Body of pancreas (tissue), 4 donors: ENCODE data around the gene CPNE5. TPM values are rescaled to one million over a fixed set of nuclear protein-coding genes. Genes with fewer than 3 reads are reported as not detected.

ENCODE experiments used
- ATAC-seq: fragments of 150-250 bp; one replicate; pipeline ENCODE4 v1.9.1; 2016
- DNase-seq, 4 donors: peaks; one replicate each; pipeline ENCODE4 v3.0.0-alpha.2; 2019
- H3K27ac ChIP-seq, 4 donors: fragments of 200-600 bp; sonication (generic); 1 replicate in 3 of 4; 2 replicates in 1 of 4; pipeline versions ENCODE4 v1.5.1 to v1.6.1; 2016 to 2019; ENCODE audit warnings: mild to moderate bottlenecking in 1 of 4, mixed read lengths in 1 of 4, moderate library complexity in 1 of 4
- H3K27me3 ChIP-seq, 2 donors: fragments of 200-600 bp; sonication (generic); one replicate each; pipeline ENCODE4 v1.6.0; 2016; ENCODE audit warnings: mild to moderate bottlenecking in 1 of 2
- H3K36me3 ChIP-seq, 2 donors: fragments of 200-600 bp; sonication (generic); replicated peaks in 1 of 2; 2 replicates each; pipeline ENCODE4 v1.5.1; 2016; ENCODE audit warnings: low read depth in 2 of 2; ENCODE audit not compliant: insufficient read depth in 1 of 2
- H3K4me1 ChIP-seq: fragments of 200-600 bp; sonication (generic); one replicate; pipeline ENCODE4 v1.6.0; 2016
- H3K4me3 ChIP-seq, 2 donors: fragments of 200-600 bp; sonication (generic); 1 replicate in 1 of 2; 2 replicates in 1 of 2; pipeline ENCODE4 v1.5.1; 2016 to 2019
- H3K9me3 ChIP-seq, 3 donors: fragments of 200-600 bp; sonication (generic); 1 replicate in 2 of 3; 2 replicates in 1 of 3; pipeline ENCODE4 v1.5.1; 2016
- CTCF ChIP-seq, 7 experiments: fragments of 450-650 bp in 4 of 7; fragments of 200-600 bp in 3 of 7; sonication (generic) in 3 of 7; IDR thresholded peaks; one replicate each; pipeline ENCODE4 v1.5.1; 2016 to 2019; ENCODE audit warnings: antibody characterized with exemption in 7 of 7
- POLR2A ChIP-seq, 3 donors: fragments of 450-650 bp; IDR thresholded peaks; one replicate each; pipeline ENCODE4 v1.6.1; 2016; ENCODE audit warnings: antibody characterized with exemption in 3 of 3, mild to moderate bottlenecking in 2 of 3
- WGBS, 2 donors: methylation state at CpG; one replicate each; pipeline ENCODE4 v1.1.5; 2017; 5-methylcytosine and 5-hydroxymethylcytosine counted together
- intact Hi-C: fragments of 100-400 bp; cut with DNase I; formaldehyde crosslinking; loops from one replicate; pipeline ENCODE4 v1.15.1; 2023
- total RNA-seq, 2 donors: library from RNA; depleted of rRNA; stranded (reverse); fragments of >200 nt; gene quantifications; one replicate each; pipeline ENCODE4 v1.1.0, GENCODE V29; 2016

Gene CPNE5
- total RNA-seq, 2 donors from 2014 or later = 0.78 TPM; not detected in 1

- DNase-seq = no peak
These were observed 52.0 kb downstream of the CPNE5 start for GRCh38 chr6:36787210-36787609.

DNA sequence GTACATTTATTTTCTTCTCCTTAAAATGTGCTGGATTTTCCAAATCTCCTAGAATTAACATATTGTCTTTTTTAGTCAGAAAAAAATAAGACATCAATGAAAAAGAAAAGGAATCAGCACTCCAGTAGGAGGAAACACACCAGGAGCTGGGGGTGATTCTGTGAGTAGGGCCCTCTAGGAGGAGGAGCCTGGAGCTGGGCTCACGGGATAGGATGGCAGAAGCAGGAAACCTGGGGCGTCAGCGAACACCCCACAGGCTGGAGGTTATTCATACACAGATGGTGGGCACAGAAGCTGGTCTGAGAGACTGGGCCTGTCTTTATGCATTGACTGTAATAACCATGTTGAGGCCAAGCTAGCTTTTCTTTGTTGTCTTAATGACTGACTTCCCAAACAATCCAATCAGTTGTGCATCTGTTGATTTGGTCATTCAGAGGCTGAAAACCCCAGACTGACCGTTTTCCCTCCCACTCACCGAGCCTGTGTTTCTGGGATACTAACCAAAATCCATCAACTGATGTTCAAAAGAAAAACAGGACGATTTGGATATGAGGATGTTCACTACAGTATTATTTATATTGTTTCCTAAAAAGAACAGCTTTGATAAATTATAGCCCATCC, 53.1 kb downstream of the CPNE5 start:
- Histone ChIP-seq H3K36me3 (no peaks in the 10 kb centered on the region), H3K27me3 (no peaks in the 10 kb centered on the region), H3K4me1 (peaks cover 31% of the 10 kb centered on the region), H3K4me3 (no peak overlapping the region), H3K9me3 (no peaks in the 10 kb centered on the region), H3K27ac (no peak overlapping the region)
- ATAC-seq (no peak), DNase-seq (no peak)
- intact Hi-C loops = no loop called here
- WGBS, 2 donors = 68 to 78% methylated on average over 6 of the region's 6 CpGs
- TF ChIP-seq CTCF (IDR thresholded peaks at IDR 0.05) (no peak), POLR2A (IDR thresholded peaks at IDR 0.05) (no peak)

More at GRCh38 chr6:36787210-36787609, 52.0 kb downstream of the CPNE5 start:
- 86 to 92% methylated on average over 4 of the region's 4 CpGs for WGBS, 2 donors
- no peak overlapping the region for H3K27ac ChIP-seq
- H3K4me3 ChIP-seq = no peak overlapping the region
- H3K36me3 ChIP-seq = no peaks in the 10 kb centered on the region
- H3K4me1 ChIP-seq = peaks cover 20% of the 10 kb centered on the region
- TF ChIP-seq POLR2A (IDR thresholded peaks at IDR 0.05) (no peak), CTCF (IDR thresholded peaks at IDR 0.05) (no peak)
- intact Hi-C loops = no loop called here
- no peaks in the 10 kb centered on the region for H3K9me3 ChIP-seq
- no peak for ATAC-seq
- no peaks in the 10 kb centered on the region for H3K27me3 ChIP-seq

DNA sequence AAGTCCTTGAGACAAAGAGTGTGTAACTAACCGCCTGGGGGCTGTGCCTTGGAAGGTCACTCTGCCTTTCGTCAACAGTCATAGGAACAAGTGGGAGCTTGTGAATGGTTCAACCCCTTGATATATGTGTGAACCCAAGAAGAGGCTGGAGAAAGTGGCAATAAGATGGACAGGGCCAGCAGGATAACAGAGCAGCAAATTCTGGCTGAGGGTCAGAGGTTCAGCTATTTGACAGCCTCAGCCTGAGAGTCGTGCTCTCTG, 54.9 kb downstream of the CPNE5 start:
- intact Hi-C loops = no loop called here

GRCh38 chr6:36783603-36784375, 55.5 kb downstream of the CPNE5 start:
- H3K27ac ChIP-seq = no peak overlapping the region
- no peak for TF ChIP-seq POLR2A (IDR thresholded peaks at IDR 0.05)
- TF ChIP-seq CTCF (IDR thresholded peaks at IDR 0.05) = no peak
- DNase-seq (no peak), ATAC-seq (no peak)
- H3K27me3 ChIP-seq = no peaks in the 10 kb centered on the region
- 52 to 53% methylated on average over 5 of the region's 5 CpGs for WGBS, 2 donors
- intact Hi-C loops = no loop called here
- no peaks in the 10 kb centered on the region for H3K36me3 ChIP-seq
- H3K4me3 ChIP-seq = no peak overlapping the region
- H3K4me1 ChIP-seq = peaks cover 54% of the 10 kb centered on the region
- H3K9me3 ChIP-seq = no peaks in the 10 kb centered on the region

More for the DNA sequence above, 54.9 kb downstream of the CPNE5 start:
- Histone ChIP-seq H3K27ac (no peak overlapping the region), H3K4me1 (peaks cover 49% of the 10 kb centered on the region), H3K36me3 (no peaks in the 10 kb centered on the region), H3K4me3 (no peak overlapping the region), H3K9me3 (no peaks in the 10 kb centered on the region), H3K27me3 (no peaks in the 10 kb centered on the region)
- TF ChIP-seq POLR2A (IDR thresholded peaks at IDR 0.05) (no peak), CTCF (IDR thresholded peaks at IDR 0.05) (no peak)
- 48 to 56% methylated on average over 2 to 3 of the region's 3 CpGs for WGBS, 2 donors
- ATAC-seq (no peak), DNase-seq (peak in 2 of 4 donors; percentile 25 to 36)

DNA sequence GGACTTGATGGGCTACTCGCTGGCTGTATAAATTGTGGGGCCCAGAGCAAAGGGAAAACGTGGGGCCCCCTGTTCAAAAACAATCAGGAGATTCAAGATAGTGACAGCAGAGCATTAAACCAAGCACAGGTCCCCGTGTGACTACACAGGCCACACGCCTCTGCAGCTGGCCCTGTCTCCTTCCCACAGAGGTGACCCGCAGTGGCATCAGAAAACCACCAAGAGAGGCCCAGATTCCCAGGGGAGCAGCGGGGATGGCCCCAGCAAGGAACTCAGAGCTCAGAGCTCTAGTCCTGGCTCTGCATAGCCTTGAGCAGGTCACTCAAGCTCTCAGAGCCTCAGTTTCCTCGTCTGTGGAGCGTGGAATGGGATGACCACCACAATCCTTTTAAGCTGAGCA, 57.6 kb downstream of the CPNE5 start:
- Histone ChIP-seq H3K9me3 (no peaks in the 10 kb centered on the region), H3K4me3 (no peak overlapping the region), H3K27ac (peak overlapping the region in 3 of 4 donors; percentile 11 to 64 (median 29)), H3K36me3 (no peaks in the 10 kb centered on the region), H3K4me1 (peaks cover 54% of the 10 kb centered on the region), H3K27me3 (no peaks in the 10 kb centered on the region)
- WGBS, 2 donors = 65 to 69% methylated on average over 6 of the region's 8 CpGs
- TF ChIP-seq CTCF (IDR thresholded peaks at IDR 0.05) (no peak), POLR2A (IDR thresholded peaks at IDR 0.05) (no peak)
- intact Hi-C loops = no loop called here
- ATAC-seq = no peak
- DNase-seq = no peak
